Embryonic facial prominence (tissue), 1 donor: ENCODE measurements around the gene TOR1AIP2.
A peak's percentile ranks its signal among the peaks of the same experiment; 100 is the strongest.

Source experiments
- DNase-seq: peaks from one replicate; pipeline ENCODE4 v3.0.0-alpha.2; 2016; ENCODE audit errors: extremely low spot score

TOR1AIP2 gene

DNA sequence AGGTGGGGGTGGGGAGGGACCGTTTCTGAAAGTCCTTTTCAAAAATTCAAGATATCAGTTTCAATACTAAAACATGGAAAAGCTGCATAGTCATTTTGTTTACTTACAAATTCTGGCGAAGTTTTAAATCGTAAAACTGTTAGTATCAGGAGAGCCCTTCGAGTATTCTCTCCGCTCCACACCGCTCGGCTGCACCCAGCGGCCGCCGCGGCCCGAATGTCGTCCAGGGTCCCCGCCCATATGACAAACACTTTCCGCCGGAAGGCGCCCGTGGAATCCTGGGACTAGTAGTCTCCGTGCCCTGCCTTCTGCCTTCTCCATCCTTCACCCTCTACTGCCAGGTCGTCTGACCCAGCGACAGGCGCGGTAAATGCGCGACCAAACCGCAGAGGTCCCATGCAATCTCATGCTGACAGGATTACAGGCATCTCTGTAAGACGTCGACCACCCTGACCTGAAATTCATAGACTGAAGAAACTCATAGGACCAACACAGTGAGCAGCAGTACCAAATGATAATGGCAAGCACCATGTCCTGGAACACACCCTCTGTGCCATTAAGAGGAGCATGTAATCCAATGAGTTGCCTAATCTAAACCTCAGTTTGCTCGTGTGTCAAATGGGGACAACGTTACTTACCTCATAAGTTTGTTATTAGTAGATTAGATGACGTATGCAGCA is at the start of gene TOR1AIP2:
TOR1AIP2 (minus strand) TSS at position 218 of the 680 bp plus-strand sequence. CDS start 25,138 bp downstream, outside the sequence.
- peak; percentile 86 for DNase-seq

DNA sequence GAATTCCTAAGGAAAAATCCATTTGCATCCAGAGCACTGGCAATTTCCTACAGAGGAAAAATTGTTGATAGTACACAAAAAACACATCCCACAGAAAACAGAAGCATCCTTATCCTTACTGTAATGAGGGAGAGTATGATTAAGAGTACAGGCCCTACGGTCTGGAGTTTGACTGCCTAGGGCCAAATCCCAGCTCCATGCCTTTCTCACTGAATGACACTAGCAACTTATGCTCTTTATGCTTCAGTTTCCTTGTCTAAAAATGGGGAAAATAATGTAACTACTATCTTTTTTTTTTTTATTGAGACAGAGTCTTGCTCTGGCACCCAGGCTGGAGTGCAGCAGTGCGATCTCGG is 49.2 kb upstream of the TOR1AIP2 start:
- DNase-seq: no peak

DNA sequence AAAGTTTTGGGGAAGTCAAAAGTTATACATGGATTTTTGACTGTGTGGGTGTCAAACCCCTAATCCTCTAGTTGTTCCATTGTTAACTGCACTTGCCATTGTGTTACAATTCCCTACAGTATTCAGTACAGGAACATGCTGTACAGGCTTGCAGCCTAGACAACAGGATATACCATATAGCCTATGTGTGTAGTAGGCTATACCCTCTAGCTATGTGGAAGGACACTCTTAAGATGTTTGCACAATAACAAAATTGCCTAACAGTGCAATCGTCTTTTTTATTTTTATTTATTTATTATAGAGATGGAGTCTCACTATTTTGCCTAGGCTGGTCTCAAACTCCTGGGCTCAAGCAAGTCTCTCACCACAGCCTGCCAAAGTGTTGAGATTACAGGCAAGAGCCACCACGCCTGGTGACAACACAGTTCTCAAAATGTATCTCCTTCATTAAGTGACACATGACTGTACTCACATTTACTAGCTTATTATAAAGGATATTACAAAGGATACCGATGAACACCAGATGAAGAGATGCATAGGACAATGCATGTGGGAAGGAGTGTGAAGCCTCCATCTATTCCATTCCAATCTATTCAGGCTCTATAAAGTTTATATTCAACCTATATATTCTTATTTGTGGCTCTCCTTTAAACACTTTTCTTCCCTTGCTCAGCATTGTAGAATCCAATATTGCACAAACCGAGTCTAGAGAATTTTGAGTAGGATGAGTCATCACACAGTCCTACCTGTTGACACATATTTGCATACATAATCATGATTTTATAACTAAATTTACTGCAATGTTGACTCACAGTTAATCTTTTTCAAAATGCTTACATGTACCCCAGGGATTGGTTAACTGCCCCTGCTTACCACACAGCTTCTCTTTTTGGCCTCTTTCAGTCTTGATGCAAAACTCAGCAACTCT is 48.6 kb upstream of the TOR1AIP2 start:
- DNase-seq: no peak

DNA sequence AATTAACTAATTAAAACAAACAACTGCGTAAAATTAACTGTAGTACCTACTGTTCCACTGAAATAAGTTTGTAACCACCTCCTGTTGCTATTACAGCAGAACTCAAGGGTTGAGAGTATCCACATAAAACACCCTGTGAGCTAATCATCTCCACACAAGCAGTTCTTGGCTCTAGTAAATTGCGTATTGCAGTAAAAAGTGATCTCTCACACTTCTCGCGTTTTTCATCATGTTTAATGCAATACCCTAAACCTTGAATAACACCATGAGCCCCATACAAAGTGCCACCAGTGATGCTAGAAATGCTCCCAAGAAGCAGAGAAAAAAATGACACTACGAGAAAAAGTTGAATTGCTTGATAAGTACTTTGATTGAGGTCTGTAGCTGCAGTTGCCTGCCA is 47.7 kb upstream of the TOR1AIP2 start:
- DNase-seq: no peak

DNA sequence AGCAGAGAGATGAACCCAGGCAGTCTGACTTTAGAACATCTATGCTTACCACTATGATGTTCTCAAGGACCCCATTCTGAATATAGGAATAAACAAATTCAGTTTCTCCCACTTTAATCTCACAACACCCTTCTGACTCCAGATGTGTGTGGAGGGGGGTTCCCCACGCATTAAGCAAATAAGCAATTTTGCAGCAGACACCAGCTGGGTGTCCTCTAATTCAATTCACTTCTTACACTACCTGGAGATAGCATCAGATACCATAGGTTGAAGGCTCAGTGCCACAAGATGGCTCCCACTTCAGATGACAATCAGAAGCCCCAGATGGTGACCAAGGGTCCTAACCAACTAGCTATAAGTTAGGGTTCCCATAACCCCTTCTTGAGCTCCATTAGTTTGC is 46.7 kb upstream of the TOR1AIP2 start:
- no peak for DNase-seq

DNA sequence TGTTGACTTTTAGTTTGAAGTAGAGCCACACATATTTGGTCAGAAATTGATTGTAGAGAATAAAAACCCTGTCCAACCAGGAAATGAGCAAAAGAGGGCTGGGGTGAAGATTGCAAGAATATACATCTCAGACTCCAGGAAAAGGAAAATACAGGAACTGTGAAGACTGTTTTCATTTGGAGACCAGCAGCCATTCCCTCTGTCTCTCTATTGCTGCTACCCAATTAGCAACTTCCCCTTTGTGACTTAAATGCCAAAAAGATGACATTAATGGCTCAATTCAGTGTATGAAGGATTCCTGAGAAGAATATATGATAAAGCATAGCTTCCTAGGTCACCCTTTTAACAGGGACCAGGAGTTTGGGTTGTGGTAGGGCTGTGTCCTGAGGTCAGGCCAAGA is 45.4 kb upstream of the TOR1AIP2 start:
- DNase-seq: no peak

DNA sequence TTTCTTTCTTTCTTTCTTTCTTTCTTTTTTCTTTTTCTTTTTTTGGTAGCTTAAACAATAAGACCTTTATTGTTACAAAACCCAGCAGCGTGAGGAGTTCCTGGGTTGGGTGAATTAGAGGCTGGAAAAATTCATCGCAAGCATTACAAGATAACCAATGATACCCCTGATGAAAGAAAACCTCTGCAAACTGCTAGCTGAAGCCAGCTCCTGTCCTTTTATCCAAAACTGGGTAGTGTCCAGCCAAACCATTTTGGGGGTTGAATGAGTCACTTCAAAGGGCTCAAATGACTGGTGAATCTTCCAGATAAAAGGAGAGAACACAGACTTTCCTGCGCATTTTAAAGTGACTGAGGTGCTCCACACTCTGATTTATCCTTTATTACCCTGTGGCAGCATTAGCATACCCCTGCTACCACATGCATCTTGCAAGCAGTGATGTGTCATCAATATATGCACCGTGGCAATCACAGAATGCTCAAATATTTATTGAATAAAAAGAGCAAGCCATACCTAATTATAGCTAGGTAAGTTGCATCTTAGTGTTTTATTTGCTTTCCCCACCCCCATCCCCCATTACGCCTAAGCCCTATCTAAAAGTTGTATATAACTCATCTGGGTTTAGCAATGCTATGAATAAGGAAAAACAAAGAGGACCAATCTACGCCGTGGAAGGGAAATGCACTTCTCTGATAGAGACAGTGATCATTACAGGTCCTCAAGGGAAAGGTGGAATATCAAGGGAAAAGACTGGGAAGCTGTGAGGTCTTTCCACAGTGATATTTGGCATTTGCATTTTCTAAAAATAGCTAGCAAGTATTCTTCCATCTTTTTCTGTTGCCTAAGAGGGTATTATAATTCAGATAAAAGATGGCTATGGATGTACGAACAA is 44.6 kb upstream of the TOR1AIP2 start:
- no peak for DNase-seq

DNA sequence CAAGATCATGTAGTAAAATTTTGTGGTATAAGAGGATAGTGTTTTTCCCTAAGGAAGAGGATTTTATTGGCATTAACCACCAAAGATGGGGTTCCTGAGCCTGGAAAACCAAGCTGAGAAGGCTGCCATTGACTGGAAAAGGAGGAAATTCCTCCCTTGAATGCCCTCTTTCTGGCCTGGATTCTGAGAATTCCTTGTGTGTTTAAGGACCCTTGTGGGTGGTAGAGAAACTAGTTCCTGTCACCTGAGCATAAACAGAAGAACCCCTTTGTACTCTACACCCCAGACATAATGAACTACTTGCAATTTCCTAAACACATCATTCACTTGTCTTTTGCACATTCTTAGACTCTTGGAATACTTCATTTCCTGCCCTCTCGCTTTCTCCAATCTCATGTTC is 43.9 kb upstream of the TOR1AIP2 start:
- no peak for DNase-seq

DNA sequence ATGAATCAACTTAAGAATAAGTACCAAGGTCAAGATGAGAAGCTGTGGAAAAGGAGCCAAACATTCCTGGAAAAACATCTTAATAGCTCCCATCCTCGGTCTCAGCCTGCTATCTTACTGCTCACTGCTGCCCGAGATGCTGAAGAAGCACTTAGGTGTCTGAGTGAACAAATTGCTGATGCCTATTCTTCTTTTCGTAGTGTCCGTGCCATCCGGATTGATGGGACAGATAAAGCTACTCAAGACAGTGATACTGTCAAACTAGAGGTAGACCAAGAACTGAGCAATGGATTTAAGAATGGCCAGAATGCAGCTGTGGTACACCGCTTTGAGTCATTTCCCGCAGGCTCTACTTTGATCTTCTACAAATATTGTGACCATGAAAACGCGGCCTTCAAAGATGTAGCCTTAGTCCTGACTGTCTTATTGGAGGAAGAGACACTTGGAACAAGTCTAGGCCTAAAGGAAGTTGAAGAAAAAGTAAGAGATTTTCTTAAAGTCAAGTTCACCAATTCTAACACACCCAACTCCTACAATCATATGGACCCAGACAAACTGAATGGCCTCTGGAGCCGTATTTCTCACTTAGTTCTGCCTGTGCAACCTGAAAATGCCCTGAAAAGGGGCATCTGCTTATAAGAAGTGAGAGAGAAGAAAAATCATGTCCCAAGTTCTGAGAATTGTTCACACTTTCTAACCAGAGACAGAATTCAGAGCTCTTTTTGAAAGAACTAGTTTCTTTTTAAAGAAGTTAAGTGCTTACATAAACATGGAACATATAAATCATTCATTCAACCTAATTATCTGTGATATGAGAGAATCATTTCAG is 40.2 kb upstream of the TOR1AIP2 start:
- no peak for DNase-seq

DNA sequence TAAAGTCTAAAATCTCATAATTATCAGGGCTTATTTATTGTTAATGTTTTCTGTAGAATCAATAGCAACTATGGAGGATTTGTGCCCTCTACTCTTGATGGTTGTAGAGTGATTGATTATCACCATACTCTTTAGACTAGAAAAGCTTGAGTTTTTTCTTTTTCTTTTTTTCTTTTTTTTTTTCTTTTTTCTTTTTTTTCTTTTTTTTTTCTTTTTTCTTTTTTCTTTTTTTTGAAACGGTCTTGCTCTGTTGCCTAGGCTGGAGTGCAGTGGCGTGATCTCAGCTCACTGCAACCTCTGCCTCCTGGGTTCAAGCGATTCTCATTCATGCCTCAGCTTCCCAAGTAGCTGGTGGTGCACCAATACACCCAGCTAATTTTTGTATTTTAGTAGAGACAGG is 34.2 kb upstream of the TOR1AIP2 start:
- no peak for DNase-seq

DNA sequence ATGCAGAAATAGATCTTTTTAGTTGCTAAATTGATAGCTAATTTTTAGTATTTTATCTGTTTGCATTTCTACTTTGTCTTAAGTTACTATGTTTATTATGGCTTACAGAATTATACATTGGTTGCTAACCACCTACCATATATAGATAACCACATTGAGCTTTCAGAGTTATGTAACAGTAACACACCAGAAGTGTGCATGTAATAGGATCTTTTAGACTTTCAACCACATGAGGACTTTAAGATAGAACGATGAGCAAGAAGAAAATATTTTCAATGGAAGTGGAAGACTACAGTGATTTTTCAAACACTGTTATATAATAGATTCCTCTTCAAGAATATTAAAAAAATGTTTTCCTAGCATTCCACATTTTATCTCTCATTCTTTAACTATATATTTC is 33.3 kb upstream of the TOR1AIP2 start:
- no peak for DNase-seq

DNA sequence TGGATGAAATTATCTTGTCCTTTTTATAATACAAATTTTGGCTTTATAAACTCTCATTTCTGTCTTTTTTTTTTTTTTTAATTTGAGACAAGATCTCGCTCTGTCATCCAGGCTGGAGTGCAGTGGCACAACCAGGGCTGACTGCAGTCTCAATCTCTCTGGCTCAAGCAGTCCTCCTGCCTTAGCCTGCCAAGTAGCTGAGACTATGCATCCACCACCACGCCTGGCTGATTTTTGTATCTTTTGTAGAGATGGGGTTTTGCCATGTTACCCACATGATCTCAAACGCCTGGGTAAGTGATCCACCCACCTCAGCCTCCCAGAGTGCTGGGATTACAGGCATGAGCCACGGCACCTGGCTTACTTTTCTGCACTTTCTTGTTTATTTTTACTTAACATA is 12.0 kb upstream of the TOR1AIP2 start:
- DNase-seq: no peak

DNA sequence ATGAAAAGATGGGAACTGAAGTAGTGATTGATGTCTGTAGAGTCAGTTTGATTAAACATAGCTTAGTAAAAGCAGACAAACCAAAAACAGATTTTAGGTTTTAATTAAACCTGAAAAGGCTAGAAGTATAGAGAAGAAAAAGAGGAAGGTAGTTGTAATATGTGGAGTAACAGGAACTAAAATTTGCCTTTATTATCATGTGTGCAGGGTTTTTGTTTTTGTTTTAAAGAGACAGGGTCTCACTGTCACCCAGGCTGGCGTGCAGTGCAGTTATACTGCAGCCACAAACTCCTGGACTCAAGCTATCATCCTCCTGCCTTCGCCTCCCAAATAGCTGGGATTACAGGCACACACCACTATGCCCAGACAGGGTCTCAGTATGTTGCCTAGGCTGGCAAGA is 10.5 kb upstream of the TOR1AIP2 start:
- no peak for DNase-seq

DNA sequence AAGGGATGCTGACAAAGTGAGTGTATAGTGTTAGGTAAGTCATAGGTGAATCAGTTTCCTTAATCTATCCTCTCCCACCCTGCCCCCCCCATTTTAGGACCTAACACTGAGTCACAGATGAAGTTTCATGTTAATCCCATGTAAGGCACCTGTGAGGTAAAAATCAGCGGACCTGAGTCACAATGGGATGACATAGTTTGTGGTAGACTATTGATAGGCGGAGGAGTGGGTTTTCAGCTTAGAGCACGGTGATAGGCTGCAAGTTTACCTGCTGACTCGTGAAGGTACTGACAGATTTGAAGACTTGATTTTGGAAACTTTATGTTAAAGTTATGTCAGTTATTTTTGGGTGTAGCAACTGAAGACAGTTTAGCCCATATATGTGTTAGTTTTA is 6.1 kb upstream of the TOR1AIP2 start:
- no peak for DNase-seq

DNA sequence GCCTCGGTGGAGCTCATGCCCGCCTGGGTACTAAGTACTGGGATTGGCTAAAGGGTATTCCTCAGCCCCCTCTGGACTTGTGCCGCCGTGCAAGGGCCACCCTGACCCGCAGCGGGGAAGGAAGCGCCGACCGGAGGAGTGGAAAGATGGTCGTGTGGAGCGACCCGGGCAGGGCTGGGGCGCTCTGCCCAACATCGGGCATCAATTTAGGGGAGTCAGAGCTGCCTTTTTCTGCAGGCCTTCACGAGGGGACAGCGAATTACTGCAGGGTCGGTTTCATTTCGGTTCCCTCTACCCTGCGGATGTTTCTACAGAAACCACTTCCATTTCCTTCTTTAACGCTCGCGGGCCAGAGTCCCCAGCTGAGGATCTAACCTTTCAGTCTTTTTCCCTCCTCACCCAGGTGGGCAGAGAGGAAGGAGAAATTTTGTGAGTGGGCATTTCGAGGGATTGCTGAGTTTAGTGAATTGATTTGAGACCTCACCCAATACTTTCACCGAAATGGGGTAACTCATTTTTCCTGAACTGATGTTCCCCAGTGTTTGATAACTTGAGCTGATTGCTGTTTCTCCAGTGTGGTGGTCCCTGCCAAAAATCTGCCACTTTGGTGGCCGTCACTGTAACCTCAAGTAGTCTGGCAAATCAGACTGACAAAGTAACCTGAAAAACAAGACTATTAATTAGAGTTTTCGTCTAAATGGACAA is 5.6 kb upstream of the TOR1AIP2 start:
- no peak for DNase-seq

DNA sequence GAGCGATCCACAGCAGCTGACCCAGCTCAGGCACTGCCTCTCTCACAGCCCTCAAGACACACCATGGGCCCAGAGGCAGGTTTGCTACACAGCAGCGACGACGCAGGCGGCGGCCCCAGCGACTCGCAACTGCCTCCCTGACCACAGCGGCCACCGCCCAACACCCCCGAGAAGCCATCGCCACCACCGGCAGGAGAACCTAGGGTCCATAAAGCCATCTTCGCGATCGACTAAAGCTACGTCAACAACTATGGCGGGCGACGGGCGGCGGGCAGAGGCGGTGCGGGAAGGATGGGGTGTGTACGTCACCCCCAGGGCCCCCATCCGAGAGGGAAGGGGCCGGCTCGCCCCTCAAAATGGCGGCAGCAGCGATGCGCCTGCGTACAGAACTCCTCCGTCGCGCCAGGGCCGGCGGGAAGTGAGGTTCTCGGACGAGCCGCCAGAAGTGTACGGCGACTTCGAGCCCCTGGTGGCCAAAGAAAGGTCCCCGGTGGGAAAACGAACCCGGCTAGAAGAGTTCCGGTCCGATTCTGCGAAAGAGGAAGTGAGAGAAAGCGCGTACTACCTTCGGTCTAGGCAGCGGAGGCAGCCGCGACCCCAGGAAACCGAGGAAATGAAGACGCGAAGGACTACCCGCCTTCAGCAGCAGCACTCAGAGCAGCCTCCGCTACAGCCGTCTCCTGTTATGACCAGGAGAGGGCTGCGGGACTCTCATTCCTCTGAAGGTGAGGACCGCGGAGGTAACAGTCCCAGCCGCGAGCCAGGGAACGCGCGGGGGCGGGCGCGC is 4.8 kb upstream of the TOR1AIP2 start, which contains the start of gene TOR1AIP1:
TOR1AIP1 (plus strand) TSS at position 33 of the 787 bp plus-strand sequence; CDS start at position 251, 218 bp downstream.
- peak; percentile 95 for DNase-seq

DNA sequence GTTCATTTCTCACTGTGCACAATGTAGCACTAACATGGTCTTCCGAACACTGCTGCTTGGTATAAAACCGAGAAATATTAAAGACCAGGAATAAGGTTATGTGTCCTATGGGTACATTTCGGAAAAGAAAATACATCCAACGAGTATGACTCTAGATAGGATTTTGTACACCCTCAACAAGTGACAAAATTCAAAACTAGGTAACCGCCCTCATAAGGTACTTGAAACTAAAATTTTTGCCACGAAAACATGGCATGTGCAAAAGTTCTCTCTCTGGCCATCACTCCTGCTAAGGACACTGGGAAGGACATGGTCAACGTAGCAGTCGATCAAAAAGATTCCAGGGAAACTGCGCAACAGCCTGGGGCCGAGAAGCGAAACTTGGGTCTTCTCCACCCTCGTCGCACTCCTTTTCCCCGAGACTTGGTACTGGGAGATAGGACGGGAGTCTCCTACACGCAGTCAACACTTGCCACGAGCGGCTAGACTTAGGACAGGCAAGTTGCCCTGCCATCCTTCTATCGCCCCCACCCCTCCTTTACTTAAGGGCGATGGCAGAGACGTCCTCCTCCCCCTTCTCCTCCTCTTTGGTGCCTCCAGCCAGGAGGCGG is 4.1 kb upstream of the TOR1AIP2 start:
- DNase-seq: peak; percentile 91

DNA sequence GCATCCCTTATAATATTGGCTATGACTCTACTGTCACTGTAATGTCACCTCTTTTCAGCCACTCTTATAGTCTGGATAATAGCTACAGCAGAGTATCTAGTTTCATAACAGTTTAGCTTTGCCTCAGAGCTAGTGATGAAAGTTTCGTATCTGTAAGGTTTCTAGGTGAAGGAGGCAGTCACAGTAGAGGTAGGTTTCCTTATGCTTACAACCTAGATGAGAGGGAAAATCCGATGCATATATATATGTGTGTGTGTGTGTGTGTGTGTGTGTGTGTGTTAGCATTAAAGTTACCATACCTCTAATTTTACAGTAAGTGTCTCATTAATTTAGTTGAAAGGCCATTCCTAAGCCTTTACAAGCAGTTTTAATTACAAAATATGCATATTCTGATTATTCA is 2.2 kb upstream of the TOR1AIP2 start:
- DNase-seq: no peak

DNA sequence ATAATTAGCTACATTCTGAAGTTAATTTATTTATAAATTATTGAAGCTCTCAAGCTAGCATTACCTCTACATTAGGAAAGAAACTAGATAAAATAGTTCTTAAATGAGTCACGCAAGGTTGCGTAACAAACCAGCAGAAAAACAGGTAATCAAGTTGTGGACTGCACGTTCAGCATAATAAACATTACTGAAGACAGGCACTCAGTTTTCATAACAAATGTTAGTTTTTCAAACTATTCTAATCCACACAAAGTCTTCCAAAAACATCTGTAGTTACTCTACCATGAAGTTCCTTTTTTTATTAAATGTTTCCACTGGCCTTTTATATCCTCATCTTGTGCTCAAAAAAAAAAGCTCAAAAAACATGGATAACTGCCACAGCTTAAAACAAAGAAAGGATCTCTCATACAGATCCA is 1.3 kb downstream of the TOR1AIP2 start:
- no peak for DNase-seq
